Type B pancreatic cell (in vitro differentiated cells): ENCODE data around the gene EDIL3. TPM values are rescaled to one million over a fixed set of nuclear protein-coding genes. Genes with fewer than 3 reads are reported as not detected.

Experiments
- DNase-seq: peaks from one replicate; pipeline ENCODE4 v3.0.0; 2021; ENCODE audit warnings: mixed read lengths; ENCODE audit not compliant: unreplicated experiment; ENCODE audit errors: extremely low spot score
- H3K27ac Mint-ChIP-seq: 2 replicates; pipeline ENCODE4 v1.8.0; 2021; ENCODE audit warnings: mild to moderate bottlenecking, mixed read lengths
- H3K27me3 Mint-ChIP-seq: 2 replicates; pipeline ENCODE4 v1.8.0; 2021; ENCODE audit warnings: mixed read lengths
- H3K36me3 Mint-ChIP-seq: 2 replicates; pipeline ENCODE4 v1.8.0; 2021; ENCODE audit warnings: mixed read lengths
- H3K4me1 Mint-ChIP-seq: one replicate; pipeline ENCODE4 v1.8.0; 2021; ENCODE audit warnings: mixed read lengths; ENCODE audit not compliant: unreplicated experiment
- H3K4me3 Mint-ChIP-seq: 2 replicates; pipeline ENCODE4 v1.8.0; 2021; ENCODE audit warnings: mild to moderate bottlenecking, mixed read lengths
- H3K9me3 Mint-ChIP-seq: 2 replicates; pipeline ENCODE4 v1.8.0; 2021; ENCODE audit warnings: mixed read lengths
- total RNA-seq: library from RNA; stranded (reverse); gene quantifications from 2 replicates; pipeline ENCODE4 v1.2.1, GENCODE V29; 2021; ENCODE audit warnings: low replicate concordance
- TF ChIP-seq, protein P1 (sequence below): fragments of 200-600 bp; sonication (generic); conservative IDR thresholded peaks from 2 replicates; pipeline ENCODE4 v1.5.0; 2021; ENCODE audit warnings: antibody characterized with exemption, mild to moderate bottlenecking

Gene EDIL3
- total RNA-seq, 1 donor from 2014 or later = 19.1 TPM

DNA sequence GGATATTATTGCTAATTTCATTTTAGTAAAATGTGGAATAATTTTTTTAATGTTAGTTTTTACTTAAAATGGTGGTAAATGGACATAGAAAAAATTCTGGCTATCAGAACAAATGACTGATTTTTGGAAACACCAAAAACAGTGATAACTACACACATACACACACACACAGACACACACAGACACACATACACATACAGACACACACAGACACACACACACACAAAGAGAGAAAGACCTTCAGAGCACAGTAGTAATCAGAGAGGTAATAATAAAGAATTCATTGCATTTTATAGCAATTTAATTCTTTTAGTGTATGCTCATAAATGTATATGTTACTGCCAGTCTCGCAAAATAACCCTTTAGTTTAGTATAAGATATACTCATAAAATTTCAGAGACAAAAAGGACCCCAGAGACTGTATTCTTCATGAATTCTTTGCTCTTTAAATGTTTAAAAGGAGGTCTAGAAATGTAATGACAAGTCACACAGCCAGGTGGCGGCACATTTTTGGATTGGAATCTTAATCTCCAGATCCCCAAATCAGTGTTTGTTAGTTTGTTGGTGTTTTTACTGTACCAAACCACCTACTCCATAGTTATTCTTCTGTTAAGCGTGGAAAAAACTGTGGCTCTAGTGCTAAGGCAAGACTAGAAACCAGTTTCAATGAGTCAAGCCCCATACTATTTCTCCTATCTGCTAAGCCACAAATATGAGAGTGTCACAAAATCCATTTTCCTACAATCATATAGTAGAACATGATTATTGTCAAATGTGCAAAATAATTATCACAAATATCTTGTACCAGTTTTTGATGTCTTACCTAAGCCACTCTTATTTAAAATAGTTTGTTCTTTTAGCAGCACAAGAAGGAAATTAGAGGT is 109.9 kb downstream of the EDIL3 start:
- Mint-ChIP-seq H3K4me1 (peaks cover 13% of the 10 kb centered on the region), H3K27me3 (no peaks in the 10 kb centered on the region), H3K4me3 (no peak overlapping the region), H3K9me3 (no peaks in the 10 kb centered on the region), H3K27ac (no peak overlapping the region), H3K36me3 (no peaks in the 10 kb centered on the region)
- TF ChIP-seq, protein P1, sequence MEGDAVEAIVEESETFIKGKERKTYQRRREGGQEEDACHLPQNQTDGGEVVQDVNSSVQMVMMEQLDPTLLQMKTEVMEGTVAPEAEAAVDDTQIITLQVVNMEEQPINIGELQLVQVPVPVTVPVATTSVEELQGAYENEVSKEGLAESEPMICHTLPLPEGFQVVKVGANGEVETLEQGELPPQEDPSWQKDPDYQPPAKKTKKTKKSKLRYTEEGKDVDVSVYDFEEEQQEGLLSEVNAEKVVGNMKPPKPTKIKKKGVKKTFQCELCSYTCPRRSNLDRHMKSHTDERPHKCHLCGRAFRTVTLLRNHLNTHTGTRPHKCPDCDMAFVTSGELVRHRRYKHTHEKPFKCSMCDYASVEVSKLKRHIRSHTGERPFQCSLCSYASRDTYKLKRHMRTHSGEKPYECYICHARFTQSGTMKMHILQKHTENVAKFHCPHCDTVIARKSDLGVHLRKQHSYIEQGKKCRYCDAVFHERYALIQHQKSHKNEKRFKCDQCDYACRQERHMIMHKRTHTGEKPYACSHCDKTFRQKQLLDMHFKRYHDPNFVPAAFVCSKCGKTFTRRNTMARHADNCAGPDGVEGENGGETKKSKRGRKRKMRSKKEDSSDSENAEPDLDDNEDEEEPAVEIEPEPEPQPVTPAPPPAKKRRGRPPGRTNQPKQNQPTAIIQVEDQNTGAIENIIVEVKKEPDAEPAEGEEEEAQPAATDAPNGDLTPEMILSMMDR = peak; percentile 79
- DNase-seq = no peak

DNA sequence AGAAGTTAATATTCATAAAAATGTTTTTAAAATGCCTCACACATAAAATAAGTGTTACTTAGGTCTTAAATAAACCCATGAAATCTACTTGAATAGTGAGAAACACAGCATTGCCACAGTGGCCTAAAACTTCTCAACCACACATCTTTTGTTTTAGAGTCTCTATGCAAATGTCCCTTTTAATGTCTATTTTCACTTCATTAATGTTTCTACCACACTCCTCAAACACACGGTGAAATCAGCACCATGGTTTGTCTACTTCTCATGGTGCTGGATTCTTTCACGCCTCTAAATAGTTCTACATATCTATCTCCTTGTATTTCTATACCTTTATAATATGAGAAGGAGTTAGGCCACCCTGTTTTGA is 111.2 kb downstream of the EDIL3 start:
- TF ChIP-seq, protein P1 = no peak

DNA sequence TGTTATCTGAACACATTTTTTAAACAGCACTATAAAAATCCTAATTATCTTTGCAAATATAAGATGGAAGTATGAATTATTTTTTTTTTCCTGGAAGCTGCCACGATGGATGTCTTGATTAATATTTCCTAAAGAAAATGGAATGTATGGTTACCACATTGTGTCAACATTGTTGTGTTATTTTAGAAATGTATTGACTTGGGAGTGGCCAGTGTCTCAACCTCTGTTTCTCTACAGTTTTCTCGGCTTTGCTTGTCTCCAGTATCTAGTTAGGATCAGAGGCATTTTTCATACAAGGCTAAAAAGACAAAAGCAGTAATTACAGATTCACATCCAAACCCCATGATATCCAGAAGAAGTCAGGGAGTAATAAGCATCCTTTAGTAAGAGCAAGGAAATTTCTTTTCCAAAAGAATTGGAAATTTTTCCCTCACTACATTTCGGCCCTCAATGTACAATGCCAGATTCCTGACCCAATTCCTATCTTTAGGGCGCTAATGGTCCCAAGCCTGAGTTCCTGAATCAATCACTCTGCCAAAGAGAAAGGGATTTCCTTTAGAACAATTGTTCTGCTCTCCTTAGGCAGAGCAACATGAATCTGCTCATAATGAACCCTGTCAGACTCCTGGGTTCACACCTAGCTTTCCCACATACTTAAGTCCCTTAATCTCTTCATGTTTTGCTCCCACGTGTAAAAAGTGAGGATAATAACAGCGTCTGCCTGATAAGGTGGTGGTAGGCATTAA is 111.7 kb downstream of the EDIL3 start:
- peak overlapping the region; percentile 26 for H3K27ac Mint-ChIP-seq
- DNase-seq = no peak
- peaks cover 13% of the 10 kb centered on the region for H3K4me1 Mint-ChIP-seq
- no peaks in the 10 kb centered on the region for H3K36me3 Mint-ChIP-seq
- no peaks in the 10 kb centered on the region for H3K27me3 Mint-ChIP-seq
- no peak overlapping the region for H3K4me3 Mint-ChIP-seq
- H3K9me3 Mint-ChIP-seq = no peaks in the 10 kb centered on the region
- TF ChIP-seq, protein P1 = no peak

More for the DNA sequence above, 111.2 kb downstream of the EDIL3 start:
- no peaks in the 10 kb centered on the region for H3K36me3 Mint-ChIP-seq
- peak overlapping the region; percentile 13 for H3K27ac Mint-ChIP-seq
- no peaks in the 10 kb centered on the region for H3K9me3 Mint-ChIP-seq
- H3K4me3 Mint-ChIP-seq = no peak overlapping the region
- H3K27me3 Mint-ChIP-seq = no peaks in the 10 kb centered on the region
- DNase-seq = no peak
- H3K4me1 Mint-ChIP-seq = peaks cover 13% of the 10 kb centered on the region

DNA sequence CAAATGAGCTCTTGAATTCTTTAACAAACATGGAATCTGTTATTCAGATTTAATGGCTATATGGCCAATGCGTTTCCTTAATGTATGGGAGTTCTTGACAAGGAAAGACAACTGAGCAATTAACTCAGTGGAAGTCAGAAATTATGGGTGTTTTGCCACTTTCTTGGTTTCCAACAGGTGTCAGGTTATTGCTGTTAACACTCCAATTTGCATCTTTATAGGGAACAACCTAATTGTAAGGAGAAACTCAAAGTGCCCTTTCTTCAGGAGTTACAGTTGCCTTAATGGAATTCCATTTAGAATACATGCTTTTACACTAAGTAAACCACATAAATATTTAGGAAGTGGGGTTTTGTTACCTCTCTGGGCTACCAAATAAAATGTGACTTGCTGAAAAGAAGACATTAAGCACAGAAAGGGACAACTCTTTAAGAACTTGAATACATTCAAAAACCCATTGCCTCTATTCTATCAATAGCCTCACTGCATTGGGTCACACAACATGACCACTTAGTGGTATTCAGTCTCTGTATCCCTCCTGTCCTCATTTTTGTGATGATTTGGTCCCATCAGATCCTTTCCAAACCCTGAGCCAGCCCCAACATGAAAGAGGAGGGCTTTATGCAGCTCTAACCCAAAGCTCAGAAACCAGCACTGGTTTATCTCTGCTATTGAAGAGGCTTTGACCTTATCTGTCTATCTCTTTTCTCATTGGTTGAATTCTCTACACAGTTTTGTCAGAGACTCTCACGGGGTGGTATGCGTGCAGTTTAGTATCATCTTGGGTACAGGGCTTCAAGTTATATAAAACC is 118.7 kb downstream of the EDIL3 start:
- Mint-ChIP-seq H3K4me1 (no peaks in the 10 kb centered on the region), H3K27ac (no peak overlapping the region), H3K9me3 (no peaks in the 10 kb centered on the region), H3K27me3 (no peaks in the 10 kb centered on the region), H3K36me3 (no peaks in the 10 kb centered on the region), H3K4me3 (no peak overlapping the region)
- TF ChIP-seq, protein P1 = no peak
- DNase-seq = no peak

DNA sequence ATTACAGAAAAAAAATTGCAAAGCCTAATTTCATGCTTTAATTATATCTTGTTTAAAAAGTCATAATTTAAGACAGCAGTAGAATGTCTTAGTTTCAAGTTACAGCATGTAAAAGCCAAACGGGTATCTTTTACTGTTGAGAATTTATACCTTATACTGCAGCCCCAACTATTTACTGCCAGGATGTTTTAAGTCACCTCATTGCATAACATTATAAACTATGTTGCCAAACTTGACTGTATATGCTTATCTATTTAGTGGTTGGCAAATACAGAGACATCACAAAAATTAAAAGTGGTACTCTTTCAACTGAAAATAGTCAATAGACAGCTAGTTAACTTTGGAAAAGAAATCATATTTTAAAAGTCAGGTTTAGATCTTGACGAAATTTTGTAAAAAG is 119.5 kb downstream of the EDIL3 start:
- Mint-ChIP-seq H3K27me3 (no peaks in the 10 kb centered on the region), H3K36me3 (no peaks in the 10 kb centered on the region), H3K4me1 (no peaks in the 10 kb centered on the region), H3K27ac (no peak overlapping the region), H3K9me3 (no peaks in the 10 kb centered on the region), H3K4me3 (no peak overlapping the region)
- DNase-seq = no peak
- TF ChIP-seq, protein P1 = no peak
